Activated CD4-positive, alpha-beta T cell treated with anti-CD3 and anti-CD28 coated beads for 36 hours (primary cell): ENCODE results near the gene PLXNC1. TPM values are rescaled to one million over a fixed set of nuclear protein-coding genes. Genes with fewer than 3 reads are reported as not detected.

Experiments used
- ATAC-seq: fragments of 200-7000 bp; cut with Tn5 transposase; one replicate; pipeline ENCODE4 v1.10.0; 2021; ENCODE audit warnings: mild to moderate bottlenecking, moderate library complexity
- CTCF ChIA-PET: fragments of 350-600 bp; sonication (Branson Sonifier 250); formaldehyde crosslinking; loops from one replicate; lab custom pipeline; 2021; ENCODE audit warnings: antibody characterized with exemption; lab: Charles Lee
- POLR2A ChIA-PET: fragments of 350-600 bp; sonication (Branson Sonifier 250); formaldehyde crosslinking; loops from one replicate; lab custom pipeline; 2021; ENCODE audit warnings: antibody characterized with exemption, inconsistent platforms; lab: Charles Lee
- DNase-seq: peaks from one replicate; pipeline ENCODE4 v3.0.0-alpha.2; 2020
- H3K27ac Mint-ChIP-seq: one replicate; pipeline ENCODE4 v1.8.0; 2021; ENCODE audit warnings: mixed read lengths
- H3K27me3 Mint-ChIP-seq: one replicate; pipeline ENCODE4 v1.8.0; 2021; ENCODE audit warnings: mixed read lengths
- H3K36me3 Mint-ChIP-seq: one replicate; pipeline ENCODE4 v1.8.0; 2021; ENCODE audit warnings: low read depth, mixed read lengths
- H3K4me1 Mint-ChIP-seq: one replicate; pipeline ENCODE4 v1.8.0; 2021; ENCODE audit warnings: mixed read lengths
- H3K4me3 Mint-ChIP-seq: one replicate; pipeline ENCODE4 v1.8.0; 2021; ENCODE audit warnings: mild to moderate bottlenecking, moderate library complexity, mixed read lengths
- H3K9me3 Mint-ChIP-seq: one replicate; pipeline ENCODE4 v1.8.0; 2021; ENCODE audit warnings: low read depth, mixed read lengths
- intact Hi-C, 2 experiments: fragments of 100-400 bp; cut with DNase I in 1 of 2; cut with micrococcal nuclease in 1 of 2; formaldehyde crosslinking; loops; one replicate each; pipeline versions ENCODE4 v1.14.2 to v1.15.1; 2022 to 2024; cut with DNase I, micrococcal nuclease
- total RNA-seq, 2 experiments: library from RNA; stranded (reverse); gene quantifications; one replicate each; pipeline ENCODE4 v1.2.3, GENCODE V29; 2021

PLXNC1 gene
- total RNA-seq, 2 experiments from 2014 or later: 5.3 TPM

DNA sequence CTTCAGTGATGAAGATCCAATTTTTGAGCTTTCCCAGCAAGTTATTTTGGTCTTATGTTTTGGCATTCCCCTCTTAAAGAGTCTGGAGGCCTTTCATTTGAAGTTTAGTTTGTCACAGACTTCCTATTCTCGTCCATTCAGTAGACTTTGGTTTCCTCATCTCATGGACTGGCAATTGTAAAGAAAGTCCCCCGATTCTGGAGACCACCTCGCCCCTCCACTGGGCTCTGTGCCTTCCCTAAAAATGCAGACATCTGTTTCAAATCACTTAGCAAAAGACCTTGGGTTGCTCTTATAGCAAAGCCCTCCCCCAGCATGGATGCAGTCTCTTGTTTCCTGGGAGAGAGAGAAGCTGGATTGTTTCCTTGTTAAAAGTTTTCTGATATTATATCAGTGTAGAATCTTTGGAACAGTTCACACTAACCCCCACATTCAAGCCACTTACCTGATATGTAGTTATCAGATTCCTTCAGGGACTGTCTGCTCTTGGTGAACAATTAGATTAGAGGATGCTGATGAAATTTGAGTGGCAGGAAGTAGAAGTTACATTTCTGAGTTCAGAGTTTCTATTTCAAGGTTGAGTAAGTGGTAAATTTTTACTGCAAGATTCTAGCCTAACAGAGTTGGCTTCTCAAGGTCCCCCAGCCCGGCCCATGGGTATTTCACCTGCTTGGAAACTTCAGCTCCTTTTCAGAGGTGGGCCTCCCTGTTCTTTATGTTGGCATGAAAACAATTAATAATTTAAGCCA lies 56.3 kb downstream of the PLXNC1 start:
- H3K27me3 Mint-ChIP-seq: no peaks in the 10 kb centered on the region
- POLR2A ChIA-PET: interaction anchor here (0.7 kb wide), 1 partner anchor 314 kb away, joined by 4 read pairs; no protein-coding TSS in a partner anchor
- H3K27ac Mint-ChIP-seq: peak overlapping the region; percentile 85
- H3K4me3 Mint-ChIP-seq: peak overlapping the region; percentile 58
- no peaks in the 10 kb centered on the region for H3K9me3 Mint-ChIP-seq
- CTCF ChIA-PET: interaction anchor here (0.5 to 1.1 kb wide), 5 partner anchors 13 to 58 kb away, joined by 3 to 4 read pairs (median 4); no protein-coding TSS in a partner anchor
- ATAC-seq: peak; percentile 20
- peaks cover 8% of the 10 kb centered on the region for H3K36me3 Mint-ChIP-seq
- peak; percentile 50 for DNase-seq
- intact Hi-C loops: loop anchor here (2.0 to 10.0 kb wide), 4 partner anchors 30 to 1277 kb away; partner anchors contain the start of genes CEP83 (in 1 of the 2), EEA1 (in 1 of the 2) and UBE2N (in 1 of the 2)
- peaks cover 60% of the 10 kb centered on the region for H3K4me1 Mint-ChIP-seq

DNA sequence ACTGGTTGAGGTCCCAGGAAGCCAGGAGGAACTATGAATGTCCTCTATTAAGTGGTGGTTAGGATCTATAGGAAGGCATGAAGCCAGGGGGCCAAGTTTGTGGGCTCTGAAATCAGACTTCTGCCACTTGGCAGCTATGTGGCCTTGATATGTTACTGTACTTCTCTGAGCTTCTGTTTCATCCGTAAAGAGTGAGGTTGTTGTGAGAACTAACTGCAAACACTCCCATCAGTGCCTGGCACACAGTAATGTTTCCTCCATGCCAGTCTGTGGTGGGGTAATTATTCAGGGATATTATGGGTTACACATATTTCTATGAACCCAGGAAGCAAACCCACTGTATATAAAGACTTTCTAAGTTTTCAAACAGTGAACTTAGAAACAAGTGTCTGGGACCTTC lies 57.4 kb downstream of the PLXNC1 start:
- Mint-ChIP-seq H3K36me3 (peaks cover 5% of the 10 kb centered on the region), H3K27me3 (no peaks in the 10 kb centered on the region), H3K9me3 (no peaks in the 10 kb centered on the region), H3K27ac (peak overlapping the region; percentile 81), H3K4me3 (peak overlapping the region; percentile 14), H3K4me1 (peaks cover 60% of the 10 kb centered on the region)
- POLR2A ChIA-PET: no interaction called here
- no peak for DNase-seq
- ATAC-seq: no peak
- intact Hi-C loops: loop anchor here (2.0 to 10.0 kb wide), 5 partner anchors 31 to 1279 kb away; partner anchors contain the start of genes CEP83 (in 1 of the 2), EEA1 (in 1 of the 2) and UBE2N (in 1 of the 2)
- CTCF ChIA-PET: interaction anchor here (0.5 to 1.0 kb wide), 4 partner anchors 15 to 376 kb away, joined by 3 to 4 read pairs (median 4); no protein-coding TSS in a partner anchor

DNA sequence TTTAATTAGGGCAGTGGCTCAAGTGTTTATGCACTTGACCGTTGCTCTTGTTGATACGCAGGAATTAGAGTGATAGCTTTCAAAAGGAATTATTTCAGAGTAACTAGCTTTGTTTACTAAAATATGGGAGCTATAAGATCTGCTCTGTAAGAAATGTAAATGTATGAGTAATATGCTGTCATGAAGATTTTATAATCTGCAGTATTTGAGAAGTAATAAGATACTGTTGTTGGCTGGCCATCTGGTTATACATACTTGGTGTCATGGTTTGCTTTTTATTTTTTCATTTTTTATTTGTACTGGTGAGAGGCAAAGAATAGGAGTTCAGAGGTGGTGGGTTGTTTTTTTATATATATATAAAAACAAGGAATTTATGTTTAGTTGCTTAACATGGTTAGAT lies 58.5 kb downstream of the PLXNC1 start:
- intact Hi-C loops: loop anchor here (1.0 to 10.0 kb wide), 5 partner anchors 34 to 1280 kb away; partner anchors contain the start of genes CEP83 (in 1 of the 2), EEA1 (in 1 of the 2), PLXNC1 (in 1 of the 2) and UBE2N (in 1 of the 2)
- H3K27me3 Mint-ChIP-seq: no peaks in the 10 kb centered on the region
- peaks cover 60% of the 10 kb centered on the region for H3K4me1 Mint-ChIP-seq
- peak overlapping the region; percentile 99 for H3K27ac Mint-ChIP-seq
- ATAC-seq (no peak), DNase-seq (no peak)
- peaks cover 4% of the 10 kb centered on the region for H3K36me3 Mint-ChIP-seq
- H3K4me3 Mint-ChIP-seq: peak overlapping the region; percentile 68
- no peaks in the 10 kb centered on the region for H3K9me3 Mint-ChIP-seq
- POLR2A ChIA-PET: no interaction called here
- CTCF ChIA-PET: interaction anchor here (1.0 kb wide), 1 partner anchor 35 kb away, joined by 3 read pairs; no protein-coding TSS in a partner anchor

DNA sequence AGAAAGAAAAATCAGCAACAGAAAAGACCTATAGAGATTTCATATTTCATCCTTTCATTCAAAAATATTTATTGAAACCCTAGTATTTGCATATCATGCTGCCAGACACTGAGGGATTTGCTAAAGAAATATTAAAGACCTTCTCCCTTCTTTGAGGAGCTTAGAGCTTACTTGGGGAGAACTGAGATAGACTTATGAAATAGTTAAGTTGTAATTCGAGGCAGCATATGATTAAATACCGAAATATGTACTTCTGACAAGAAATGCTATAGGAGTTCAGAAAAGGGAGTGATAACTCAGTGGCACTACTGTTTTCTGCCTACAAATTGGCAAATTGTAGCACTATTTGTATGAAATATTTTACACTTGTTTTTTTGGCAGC lies 59.1 kb downstream of the PLXNC1 start:
- Mint-ChIP-seq H3K9me3 (no peaks in the 10 kb centered on the region), H3K27ac (peak overlapping the region; percentile 99), H3K4me1 (peaks cover 57% of the 10 kb centered on the region), H3K27me3 (no peaks in the 10 kb centered on the region), H3K4me3 (peak overlapping the region; percentile 68), H3K36me3 (no peaks in the 10 kb centered on the region)
- ATAC-seq (peak; percentile 1), DNase-seq (no peak)
- POLR2A ChIA-PET: interaction anchor here (0.9 to 1.8 kb wide), 4 partner anchors 38 to 433 kb away, joined by 3 to 11 read pairs (median 6); no protein-coding TSS in a partner anchor
- CTCF ChIA-PET: interaction anchor here (0.7 to 2.2 kb wide), 6 partner anchors 18 to 252 kb away, joined by 3 to 11 read pairs (median 6); partner anchors contain the start of gene CEP83
- intact Hi-C loops: loop anchor here (1.0 to 10.0 kb wide), 5 partner anchors 35 to 1280 kb away; partner anchors contain the start of genes CEP83 (in 1 of the 2), EEA1 (in 1 of the 2), PLXNC1 (in 1 of the 2) and UBE2N (in 1 of the 2)

DNA sequence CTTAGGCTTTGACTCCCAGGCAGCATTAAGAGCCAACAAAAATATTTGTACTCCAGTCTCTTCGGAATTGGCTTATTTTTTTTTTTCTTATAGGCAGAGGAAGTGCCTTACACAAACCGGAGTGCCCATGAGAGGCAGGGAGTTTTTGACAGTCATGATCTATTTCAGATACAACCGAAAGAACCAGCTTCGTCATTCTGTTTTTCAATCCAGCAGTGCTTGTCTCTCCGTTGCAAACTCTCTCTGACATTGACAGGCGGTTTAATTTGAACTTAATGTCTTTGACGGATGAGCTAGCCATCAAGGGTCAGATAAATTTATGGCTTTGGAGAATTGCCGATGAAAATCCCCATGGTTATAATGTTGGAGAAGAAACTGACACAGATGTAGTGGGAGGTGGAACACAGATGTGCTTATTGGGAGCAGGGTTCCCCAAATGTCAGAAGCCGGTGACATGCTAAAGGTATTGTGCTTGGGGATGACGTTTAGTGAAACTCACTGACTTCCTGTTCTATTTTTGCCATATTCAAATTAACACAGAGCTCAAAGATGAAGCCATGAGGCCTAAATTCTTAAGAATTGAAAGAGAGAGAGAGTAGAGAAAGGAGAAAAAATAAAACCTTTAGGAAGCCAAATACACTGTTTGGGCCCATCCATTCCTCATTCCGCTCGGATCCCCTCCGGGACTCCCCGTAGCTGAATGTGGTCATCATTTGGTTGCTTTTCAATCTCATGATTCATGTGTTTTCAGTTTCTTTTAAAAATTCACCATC lies 59.7 kb downstream of the PLXNC1 start:
- intact Hi-C loops: loop anchor here (1.0 to 10.0 kb wide), 12 partner anchors 35 to 1281 kb away; partner anchors contain the start of genes CEP83 (in 2 of the 2), EEA1 (in 1 of the 2), PLXNC1 (in 1 of the 2) and UBE2N (in 1 of the 2)
- Mint-ChIP-seq H3K9me3 (no peaks in the 10 kb centered on the region), H3K4me1 (peaks cover 51% of the 10 kb centered on the region), H3K27ac (peak overlapping the region; percentile 99), H3K4me3 (peak overlapping the region; percentile 68), H3K27me3 (no peaks in the 10 kb centered on the region), H3K36me3 (no peaks in the 10 kb centered on the region)
- ChIA-PET CTCF (interaction anchor here (0.6 to 2.2 kb wide), 15 partner anchors 9 to 1040 kb away, joined by 3 to 11 read pairs (median 3); partner anchors contain the start of gene CEP83), POLR2A (interaction anchor here (0.5 to 1.8 kb wide), 10 partner anchors 25 to 1327 kb away, joined by 3 to 11 read pairs (median 3); partner anchors contain the start of gene PLXNC1)
- DNase-seq: peak; percentile 62
- peak; percentile 80 for ATAC-seq

DNA sequence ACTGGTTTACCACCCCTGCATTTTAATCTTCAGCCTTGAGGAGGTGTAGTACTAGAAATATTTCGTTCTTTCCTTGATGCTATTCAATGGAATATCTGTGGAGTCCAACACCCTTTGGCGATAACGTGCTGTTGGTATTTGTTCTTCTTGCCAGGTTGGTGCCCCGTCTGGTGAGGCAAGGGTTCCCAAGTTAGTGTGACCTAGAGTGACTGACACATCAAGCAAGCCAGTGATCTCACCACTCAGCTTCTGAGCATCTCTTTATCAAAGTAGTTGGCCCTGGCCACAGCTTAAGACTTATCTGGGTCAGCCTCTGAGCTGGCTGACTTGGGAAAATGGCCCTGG lies 60.2 kb downstream of the PLXNC1 start:
- Mint-ChIP-seq H3K4me1 (peaks cover 48% of the 10 kb centered on the region), H3K36me3 (no peaks in the 10 kb centered on the region), H3K27me3 (no peaks in the 10 kb centered on the region), H3K27ac (peak overlapping the region; percentile 99), H3K4me3 (peak overlapping the region; percentile 68), H3K9me3 (no peaks in the 10 kb centered on the region)
- peak; percentile 59 for DNase-seq
- ChIA-PET CTCF (interaction anchor here (0.6 to 2.2 kb wide), 12 partner anchors 9 to 555 kb away, joined by 3 to 11 read pairs (median 4); partner anchors contain the start of gene CEP83), POLR2A (interaction anchor here (0.5 to 1.8 kb wide), 9 partner anchors 39 to 1326 kb away, joined by 3 to 11 read pairs (median 3); partner anchors contain the start of gene PLXNC1)
- ATAC-seq: peak; percentile 67
- intact Hi-C loops: loop anchor here (1.0 to 10.0 kb wide), 10 partner anchors 54 to 1281 kb away; partner anchors contain the start of genes CEP83 (in 2 of the 2), EEA1 (in 1 of the 2) and UBE2N (in 1 of the 2)

DNA sequence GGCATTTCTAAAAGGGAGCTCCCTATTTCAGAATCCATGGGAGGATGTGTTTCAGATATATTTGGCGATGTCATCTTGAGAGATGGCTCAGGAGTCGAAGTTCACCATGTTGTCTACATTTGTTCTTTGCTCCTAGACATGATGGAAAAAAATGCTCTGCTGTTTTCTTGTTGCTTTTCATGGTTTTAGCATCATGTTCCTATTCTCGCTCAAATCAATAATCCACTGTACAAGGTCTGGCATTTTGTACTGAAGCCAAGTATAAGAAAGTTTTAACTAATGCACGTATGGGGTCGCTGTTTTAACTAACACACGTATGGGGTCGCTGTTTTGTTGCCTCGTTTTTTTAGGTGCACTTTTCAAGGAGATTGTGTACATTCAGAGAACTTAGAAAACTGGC lies 60.9 kb downstream of the PLXNC1 start:
- H3K4me1 Mint-ChIP-seq: peaks cover 45% of the 10 kb centered on the region
- peak overlapping the region; percentile 59 for H3K27ac Mint-ChIP-seq
- POLR2A ChIA-PET: interaction anchor here (0.6 to 1.8 kb wide), 4 partner anchors 54 to 68 kb away, joined by 3 to 11 read pairs (median 8); partner anchors contain the start of gene PLXNC1
- H3K4me3 Mint-ChIP-seq: no peak overlapping the region
- no peak for DNase-seq
- H3K9me3 Mint-ChIP-seq: no peaks in the 10 kb centered on the region
- no peaks in the 10 kb centered on the region for H3K36me3 Mint-ChIP-seq
- CTCF ChIA-PET: interaction anchor here (0.7 to 2.2 kb wide), 6 partner anchors 10 to 95 kb away, joined by 3 to 11 read pairs (median 6); no protein-coding TSS in a partner anchor
- ATAC-seq: no peak
- no peaks in the 10 kb centered on the region for H3K27me3 Mint-ChIP-seq
- intact Hi-C loops: loop anchor here (2.0 to 10.0 kb wide), 4 partner anchors 248 to 1282 kb away; partner anchors contain the start of genes CEP83 (in 1 of the 2), EEA1 (in 1 of the 2) and UBE2N (in 1 of the 2)

DNA sequence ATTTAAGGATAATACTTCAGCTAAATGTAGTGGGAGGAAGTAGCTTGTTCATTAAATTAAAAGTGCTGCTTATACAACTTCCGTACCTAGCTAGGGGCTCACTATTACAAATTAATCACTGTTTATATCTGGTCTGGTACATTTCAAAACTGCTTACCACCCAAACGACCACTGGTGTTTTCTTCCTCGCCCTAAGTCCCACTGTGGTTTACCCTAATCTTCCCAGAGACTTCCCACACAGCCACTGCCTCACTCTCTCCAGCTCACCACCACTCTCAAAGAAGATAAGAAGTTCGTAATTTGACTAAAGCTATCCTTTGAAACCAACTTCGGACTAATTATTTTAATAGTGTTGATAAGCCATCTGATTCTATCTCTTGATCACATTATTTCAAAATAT lies 62.6 kb downstream of the PLXNC1 start:
- CTCF ChIA-PET: interaction anchor here (1.2 kb wide), 2 partner anchors 8 to 9 kb away, joined by 3 read pairs; no protein-coding TSS in a partner anchor
- H3K4me1 Mint-ChIP-seq: peaks cover 34% of the 10 kb centered on the region
- no peak for ATAC-seq
- intact Hi-C loops: no loop called here
- no peak overlapping the region for H3K4me3 Mint-ChIP-seq
- no peaks in the 10 kb centered on the region for H3K9me3 Mint-ChIP-seq
- DNase-seq: no peak
- POLR2A ChIA-PET: no interaction called here
- H3K27ac Mint-ChIP-seq: no peak overlapping the region
- H3K36me3 Mint-ChIP-seq: no peaks in the 10 kb centered on the region
- no peaks in the 10 kb centered on the region for H3K27me3 Mint-ChIP-seq

DNA sequence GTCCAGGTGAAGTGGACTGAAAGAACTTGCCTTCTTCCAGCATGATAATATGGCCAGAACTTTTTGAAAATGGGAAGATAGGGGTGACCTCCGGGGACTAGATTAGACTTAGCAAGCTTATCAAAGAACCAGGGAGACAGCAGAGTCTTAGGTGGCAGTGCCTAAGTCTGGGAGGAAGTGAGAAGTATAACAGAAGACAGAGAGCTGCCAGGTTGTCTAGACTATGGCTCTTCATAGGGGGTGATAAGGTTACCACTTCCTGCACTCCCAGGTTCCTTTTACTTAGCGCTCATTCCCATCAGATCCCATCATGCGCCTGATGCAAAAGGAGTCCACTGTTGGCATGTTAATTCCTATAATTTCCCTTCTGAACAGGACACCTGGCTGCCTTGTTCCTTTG lies 69.9 kb downstream of the PLXNC1 start:
- CTCF ChIA-PET: interaction anchor here (0.8 kb wide), 1 partner anchor 37 kb away, joined by 3 read pairs; no protein-coding TSS in a partner anchor
- H3K4me1 Mint-ChIP-seq: no peaks in the 10 kb centered on the region

More for the DNA sequence above, 69.9 kb downstream of the PLXNC1 start:
- H3K27me3 Mint-ChIP-seq: no peaks in the 10 kb centered on the region
- DNase-seq: no peak
- ATAC-seq: no peak
- no peaks in the 10 kb centered on the region for H3K9me3 Mint-ChIP-seq
- no peak overlapping the region for H3K4me3 Mint-ChIP-seq
- intact Hi-C loops: no loop called here
- H3K36me3 Mint-ChIP-seq: peaks cover 5% of the 10 kb centered on the region
- no peak overlapping the region for H3K27ac Mint-ChIP-seq
- POLR2A ChIA-PET: no interaction called here
